Aorta (tissue), 5 donors: ENCODE measurements around the gene SERPINE1. TPM values are rescaled to one million over a fixed set of nuclear protein-coding genes. Genes with fewer than 3 reads are reported as not detected.

Source experiments
- ATAC-seq: fragments of 200-7000 bp; cut with Tn5 transposase; one replicate; pipeline ENCODE4 v1.9.1; 2022; ENCODE audit warnings: moderate library complexity; ENCODE audit not compliant: low FRiP score
- DNase-seq, 2 donors: peaks; one replicate each; pipeline ENCODE4 v3.0.0-alpha.2; 2020
- H3K27ac ChIP-seq, 2 donors: one replicate each; pipeline ENCODE4 v1.5.1; 2013; ENCODE audit warnings: low read length in 2 of 2, mild to moderate bottlenecking in 2 of 2, moderate library complexity in 2 of 2, control low read depth in 1 of 2, inconsistent platforms in 1 of 2, low read depth in 1 of 2
- H3K27me3 ChIP-seq, 2 donors: one replicate each; pipeline ENCODE4 v1.6.1; 2013; ENCODE audit warnings: control low read depth in 1 of 2, low read length in 1 of 2, mild to moderate bottlenecking in 1 of 2, moderate library complexity in 1 of 2; ENCODE audit not compliant: insufficient read depth in 2 of 2, control insufficient read depth in 1 of 2
- H3K36me3 ChIP-seq, 2 donors: one replicate each; pipeline ENCODE4 v1.6.1; 2013; ENCODE audit warnings: control low read depth in 1 of 2, low read length in 1 of 2, mild to moderate bottlenecking in 1 of 2; ENCODE audit not compliant: insufficient read depth in 2 of 2, control insufficient read depth in 1 of 2
- H3K4me1 ChIP-seq, 2 donors: one replicate each; pipeline ENCODE4 v1.6.1; 2013; ENCODE audit warnings: low read length in 2 of 2, control low read depth in 1 of 2, mild to moderate bottlenecking in 1 of 2, moderate library complexity in 1 of 2; ENCODE audit not compliant: insufficient read depth in 2 of 2, control insufficient read depth in 1 of 2
- H3K4me3 ChIP-seq, 2 donors: one replicate each; pipeline ENCODE4 v1.5.1; 2013; ENCODE audit warnings: low read length in 2 of 2, control low read depth in 1 of 2, mild to moderate bottlenecking in 1 of 2
- H3K9me3 ChIP-seq: one replicate; pipeline ENCODE4 v1.6.1; 2013; ENCODE audit warnings: mild to moderate bottlenecking, low read length; ENCODE audit not compliant: control insufficient read depth
- WGBS, 2 donors: extraction: QIAGEN DNeasy Blood & Tissue Kit; methylation state at CpG; one replicate each; pipeline ENCODE4 v1.1.7; 2013; 5-methylcytosine and 5-hydroxymethylcytosine counted together
- intact Hi-C, 2 donors: fragments of 100-400 bp; cut with DNase I; formaldehyde crosslinking; loops; one replicate each; pipeline versions ENCODE4 v1.14.2 to v1.15.0; 2022
- polyA plus RNA-seq, 2 donors: library from polyadenylated mRNA; stranded (reverse); fragments of 200-250 nt; gene quantifications; one replicate each; pipeline ENCODE4 v1.2.3, GENCODE V29; 2013
- total RNA-seq, 2 donors: library from RNA; stranded (reverse); fragmentation: NEBNext Ultra II Directional; extraction: Animal tissue kit (Norgen Biotek cat#: 25700); gene quantifications; one replicate each; pipeline ENCODE4 v1.2.1, GENCODE V29; 2021
- donor health status: healthy with polysubstance abuse.
- donor health status: Bipolar disorder and iron deficiency.
- donor health status: DM: no; HTN: no; CAD: no.
- donor health status: DM: no; HTN: no; CAD: no.
- donor health status: DM: yes; HTN: yes; CAD: no.

SERPINE1 gene
- total and polyA plus RNA-seq, 4 donors: 57.1 to 693 (median 104) TPM

DNA sequence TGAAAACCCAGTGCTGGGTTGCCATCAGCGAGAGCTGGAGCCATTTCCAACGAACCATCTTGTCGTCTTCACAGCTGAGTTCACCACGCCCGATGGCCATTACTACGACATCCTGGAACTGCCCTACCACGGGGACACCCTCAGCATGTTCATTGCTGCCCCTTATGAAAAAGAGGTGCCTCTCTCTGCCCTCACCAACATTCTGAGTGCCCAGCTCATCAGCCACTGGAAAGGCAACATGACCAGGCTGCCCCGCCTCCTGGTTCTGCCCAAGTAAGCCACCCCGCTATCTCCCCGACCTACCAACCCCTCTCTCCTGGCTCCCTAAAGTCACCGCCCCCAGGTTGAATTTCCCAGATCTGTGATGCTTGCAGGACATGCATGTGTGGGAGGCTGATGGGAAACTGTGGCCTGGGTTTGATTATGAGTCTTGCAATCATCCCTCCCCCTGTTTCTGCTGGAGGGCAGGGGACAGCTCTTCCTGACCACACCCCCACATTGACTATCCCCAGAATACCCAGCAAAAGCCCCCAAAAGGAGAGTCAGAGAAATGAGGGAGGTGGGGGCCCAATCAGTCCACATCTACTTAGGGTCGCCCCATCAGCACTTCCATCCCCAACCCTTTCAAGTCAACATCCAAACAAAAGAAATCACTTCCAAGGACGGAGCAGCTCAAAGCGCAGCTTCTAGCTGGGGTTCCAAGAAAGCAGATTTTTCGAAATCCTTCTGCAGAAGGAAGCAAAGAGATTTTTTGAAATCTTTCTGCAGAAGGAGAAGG lies 6.9 kb downstream of the SERPINE1 start:
- H3K36me3 ChIP-seq: peaks cover 0 to 15% of the 10 kb centered on the region in 2 donors
- H3K27me3 ChIP-seq: no peaks in the 10 kb centered on the region
- H3K27ac ChIP-seq: peak overlapping the region in 1 of 2 donors; percentile 4
- no peaks in the 10 kb centered on the region for H3K9me3 ChIP-seq
- 75 to 77% methylated on average over 15 of the region's 15 CpGs for WGBS, 2 donors
- ATAC-seq: no peak
- no peak for DNase-seq
- intact Hi-C loops: loop anchor here in 1 of 2 donors (5.0 kb wide), 1 partner anchor 37 kb away; no protein-coding TSS in a partner anchor
- no peaks in the 10 kb centered on the region for H3K4me1 ChIP-seq
- H3K4me3 ChIP-seq: no peak overlapping the region

DNA sequence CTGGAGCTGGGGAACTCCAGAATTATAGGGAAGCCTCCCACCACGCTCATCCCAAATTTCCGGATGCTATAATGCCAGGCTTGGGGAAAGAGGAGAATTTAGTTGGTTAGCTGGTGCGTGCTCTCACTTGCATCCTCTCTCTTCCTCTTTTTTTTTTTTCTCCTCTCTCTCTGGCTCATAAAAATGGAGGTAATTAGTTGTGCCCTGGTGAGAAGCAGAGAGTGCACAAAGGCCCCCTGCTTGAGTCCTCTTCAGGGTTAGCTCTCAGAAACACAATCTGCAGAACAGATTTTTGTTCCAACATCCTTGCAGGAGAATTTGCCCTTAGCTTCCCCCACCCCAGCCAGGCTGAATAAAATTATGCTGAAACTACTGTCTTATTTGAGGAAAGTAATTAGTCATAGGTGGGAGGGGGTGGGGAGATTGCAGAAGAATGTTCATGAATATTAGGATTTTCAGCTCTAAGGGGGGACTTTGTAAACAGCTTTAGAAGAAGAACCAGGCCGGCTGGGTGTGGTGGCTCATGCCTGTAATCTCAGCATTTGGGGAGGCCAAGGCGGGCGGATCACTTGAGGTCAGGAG lies 7.6 kb downstream of the SERPINE1 start:
- no peak for ATAC-seq
- Histone ChIP-seq H3K9me3 (no peaks in the 10 kb centered on the region), H3K36me3 (peaks cover 0 to 15% of the 10 kb centered on the region in 2 donors), H3K4me1 (no peaks in the 10 kb centered on the region), H3K4me3 (no peak overlapping the region), H3K27me3 (no peaks in the 10 kb centered on the region), H3K27ac (no peak overlapping the region)
- DNase-seq: no peak
- intact Hi-C loops: loop anchor here in 1 of 2 donors (5.0 kb wide), 1 partner anchor 37 kb away; no protein-coding TSS in a partner anchor
- 87 to 88% methylated on average over 6 of the region's 6 CpGs for WGBS, 2 donors

DNA sequence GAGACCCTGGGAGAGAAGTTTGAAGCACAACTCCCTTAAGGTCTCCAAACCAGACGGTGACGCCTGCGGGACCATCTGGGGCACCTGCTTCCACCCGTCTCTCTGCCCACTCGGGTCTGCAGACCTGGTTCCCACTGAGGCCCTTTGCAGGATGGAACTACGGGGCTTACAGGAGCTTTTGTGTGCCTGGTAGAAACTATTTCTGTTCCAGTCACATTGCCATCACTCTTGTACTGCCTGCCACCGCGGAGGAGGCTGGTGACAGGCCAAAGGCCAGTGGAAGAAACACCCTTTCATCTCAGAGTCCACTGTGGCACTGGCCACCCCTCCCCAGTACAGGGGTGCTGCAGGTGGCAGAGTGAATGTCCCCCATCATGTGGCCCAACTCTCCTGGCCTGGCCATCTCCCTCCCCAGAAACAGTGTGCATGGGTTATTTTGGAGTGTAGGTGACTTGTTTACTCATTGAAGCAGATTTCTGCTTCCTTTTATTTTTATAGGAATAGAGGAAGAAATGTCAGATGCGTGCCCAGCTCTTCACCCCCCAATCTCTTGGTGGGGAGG lies 10.8 kb downstream of the SERPINE1 start:
- no peak for DNase-seq
- H3K4me3 ChIP-seq: no peak overlapping the region
- H3K27ac ChIP-seq: peak overlapping the region; percentile 2 to 34
- ATAC-seq: peak; percentile 29
- no peaks in the 10 kb centered on the region for H3K4me1 ChIP-seq
- intact Hi-C loops: loop anchor here in 1 of 2 donors (2.0 kb wide), 2 partner anchors 43 to 53 kb away; partner anchors contain the start of gene TRIM56
- no peaks in the 10 kb centered on the region for H3K27me3 ChIP-seq
- peaks cover 0 to 9% of the 10 kb centered on the region in 2 donors for H3K36me3 ChIP-seq
- no peaks in the 10 kb centered on the region for H3K9me3 ChIP-seq
- WGBS, 2 donors: 37 to 41% methylated on average over 9 of the region's 9 CpGs

DNA sequence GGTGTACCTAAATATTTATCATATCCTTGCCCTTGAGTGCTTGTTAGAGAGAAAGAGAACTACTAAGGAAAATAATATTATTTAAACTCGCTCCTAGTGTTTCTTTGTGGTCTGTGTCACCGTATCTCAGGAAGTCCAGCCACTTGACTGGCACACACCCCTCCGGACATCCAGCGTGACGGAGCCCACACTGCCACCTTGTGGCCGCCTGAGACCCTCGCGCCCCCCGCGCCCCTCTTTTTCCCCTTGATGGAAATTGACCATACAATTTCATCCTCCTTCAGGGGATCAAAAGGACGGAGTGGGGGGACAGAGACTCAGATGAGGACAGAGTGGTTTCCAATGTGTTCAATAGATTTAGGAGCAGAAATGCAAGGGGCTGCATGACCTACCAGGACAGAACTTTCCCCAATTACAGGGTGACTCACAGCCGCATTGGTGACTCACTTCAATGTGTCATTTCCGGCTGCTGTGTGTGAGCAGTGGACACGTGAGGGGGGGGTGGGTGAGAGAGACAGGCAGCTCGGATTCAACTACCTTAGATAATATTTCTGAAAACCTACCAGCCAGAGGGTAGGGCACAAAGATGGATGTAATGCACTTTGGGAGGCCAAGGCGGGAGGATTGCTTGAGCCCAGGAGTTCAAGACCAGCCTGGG lies 11.4 kb downstream of the SERPINE1 start:
- intact Hi-C loops: loop anchor here in 1 of 2 donors (2.0 kb wide), 2 partner anchors 44 to 54 kb away; partner anchors contain the start of gene TRIM56
- ATAC-seq: peak; percentile 91

GRCh38 chr7:101140339-101140699 lies 13.4 kb downstream of the SERPINE1 start:
- Histone ChIP-seq H3K27me3 (no peaks in the 10 kb centered on the region), H3K9me3 (no peaks in the 10 kb centered on the region), H3K4me1 (no peaks in the 10 kb centered on the region), H3K27ac (no peak overlapping the region), H3K36me3 (peaks cover 0 to 9% of the 10 kb centered on the region in 2 donors), H3K4me3 (no peak overlapping the region)
- intact Hi-C loops: no loop called here
- WGBS, 2 donors: 23 to 33% methylated on average over 3 of the region's 3 CpGs
- ATAC-seq (no peak), DNase-seq (no peak)

More for the DNA sequence above, 11.4 kb downstream of the SERPINE1 start:
- H3K4me3 ChIP-seq: no peak overlapping the region
- H3K36me3 ChIP-seq: peaks cover 0 to 9% of the 10 kb centered on the region in 2 donors
- 7 to 8% methylated on average over 16 of the region's 16 CpGs for WGBS, 2 donors
- H3K9me3 ChIP-seq: no peaks in the 10 kb centered on the region
- peak overlapping the region in 1 of 2 donors; percentile 65 for H3K27ac ChIP-seq
- no peaks in the 10 kb centered on the region for H3K4me1 ChIP-seq
- peak; percentile 91 to 93 for DNase-seq
- no peaks in the 10 kb centered on the region for H3K27me3 ChIP-seq

- ATAC-seq (no peak), DNase-seq (no peak)
- intact Hi-C loops: no loop called here
- Histone ChIP-seq H3K4me3 (no peak overlapping the region), H3K9me3 (no peaks in the 10 kb centered on the region), H3K27me3 (no peaks in the 10 kb centered on the region), H3K36me3 (peaks cover 0 to 8% of the 10 kb centered on the region in 2 donors), H3K4me1 (no peaks in the 10 kb centered on the region), H3K27ac (no peak overlapping the region)
- 87 to 93% methylated on average over 4 of the region's 4 CpGs for WGBS, 2 donors
These were observed 14.0 kb downstream of the SERPINE1 start for GRCh38 chr7:101140746-101141382.

GRCh38 chr7:101151908-101152651 lies 25.2 kb downstream of the SERPINE1 start:
- Histone ChIP-seq H3K4me3 (no peak overlapping the region), H3K4me1 (no peaks in the 10 kb centered on the region), H3K27me3 (no peaks in the 10 kb centered on the region), H3K27ac (no peak overlapping the region), H3K36me3 (no peaks in the 10 kb centered on the region), H3K9me3 (no peaks in the 10 kb centered on the region)
- 82% methylated on average over 2 of the region's 2 CpGs for WGBS, 2 donors
- intact Hi-C loops: no loop called here
- ATAC-seq (no peak), DNase-seq (no peak)
